Panc1 (cell line): ENCODE data around the gene FRMD4A. TPM values are rescaled to one million over a fixed set of nuclear protein-coding genes. Genes with fewer than 3 reads are reported as not detected.

Experiments used
- ATAC-seq: fragments of 200-7000 bp; cut with Tn5 transposase; 2 replicates; pipeline ENCODE4 v1.9.1; 2020; ENCODE audit warnings: mild to moderate bottlenecking, moderate library complexity
- BruUV-seq: library from RNA; stranded (reverse); fragments of 400-500 nt; replicated peaks from 2 replicates; lab custom pipeline; 2021; lab: Mats Ljungman, UMichigan
- CTCF ChIA-PET: fragments of 300-600 bp; sonication (Branson Sonifier 250); formaldehyde crosslinking; loops from one replicate; lab custom pipeline; 2022; ENCODE audit warnings: antibody characterized with exemption; lab: Charles Lee
- POLR2A ChIA-PET: fragments of 300-600 bp; sonication (Branson Sonifier 250); formaldehyde crosslinking; loops from one replicate; lab custom pipeline; 2022; ENCODE audit warnings: antibody characterized with exemption; lab: Charles Lee
- DNase-seq: peaks from one replicate; pipeline ENCODE4 v3.0.0-alpha.2; 2010; ENCODE audit warnings: low read depth, low spot score
- H3K27ac ChIP-seq: 2 replicates; pipeline ENCODE4 v1.5.1; 2011; ENCODE audit warnings: mild to moderate bottlenecking, low read length, inconsistent platforms
- H3K27me3 ChIP-seq: fragments of 200-500 bp; sonication (Bioruptor generic); 2 replicates; pipeline ENCODE4 v1.6.0; 2014; ENCODE audit warnings: low read length, inconsistent platforms; ENCODE audit not compliant: control insufficient read depth, insufficient read depth
- H3K36me3 ChIP-seq: fragments of 200-500 bp; sonication (Bioruptor generic); 2 replicates; pipeline ENCODE4 v1.5.1; 2014; ENCODE audit warnings: inconsistent platforms, mild to moderate bottlenecking, low read length, moderate library complexity; ENCODE audit not compliant: control insufficient read depth, insufficient read depth
- H3K4me1 ChIP-seq: 2 replicates; pipeline ENCODE4 v1.5.1; 2011; ENCODE audit warnings: inconsistent platforms, mild to moderate bottlenecking, low read length, moderate library complexity; ENCODE audit not compliant: control insufficient read depth, insufficient read depth
- H3K4me3 ChIP-seq, 2 experiments: 2 replicates each; pipeline ENCODE4 v1.5.1; 2011 to 2012; ENCODE audit warnings: low read depth in 2 of 2, low read length in 2 of 2, mild to moderate bottlenecking in 2 of 2, inconsistent platforms in 1 of 2, moderate library complexity in 1 of 2
- H3K9me3 ChIP-seq: fragments of 200-500 bp; sonication (Bioruptor generic); 2 replicates; pipeline ENCODE4 v1.5.1; 2014; ENCODE audit warnings: low read depth, mild to moderate bottlenecking, inconsistent platforms, low read length, moderate library complexity; ENCODE audit not compliant: control insufficient read depth, insufficient read depth
- CTCF ChIP-seq: fragments of 450-650 bp; IDR thresholded peaks from 2 replicates; pipeline ENCODE4 v1.5.1; 2017; ENCODE audit warnings: mild to moderate bottlenecking
- POLR2AphosphoS5 ChIP-seq: IDR thresholded peaks from 2 replicates; pipeline ENCODE4 v1.6.1; 2012; ENCODE audit warnings: mild to moderate bottlenecking, low read depth, low read length, moderate library complexity
- SIN3A ChIP-seq: IDR thresholded peaks from 2 replicates; pipeline ENCODE4 v1.6.1; 2012; ENCODE audit warnings: low read depth, mild to moderate bottlenecking, low read length, moderate library complexity, borderline replicate concordance; ENCODE audit not compliant: insufficient read depth
- TCF7L2 ChIP-seq: IDR thresholded peaks from 2 replicates; pipeline ENCODE4 v1.6.1; 2011; ENCODE audit warnings: mild to moderate bottlenecking, low read depth, low read length, inconsistent platforms
- in situ Hi-C: cut with HindIII; loops from 2 replicates; pipeline ENCODE4 v1.10.0; 2016; ENCODE audit warnings: low sequenced_read_pairs, low pct_unique_long_range_greater_than_20kb
- intact Hi-C: fragments of 100-400 bp; cut with micrococcal nuclease; formaldehyde crosslinking; loops from one replicate; pipeline ENCODE4 v1.10.0; 2022; ENCODE audit not compliant: unreplicated experiment
- total RNA-seq: library from RNA; stranded (reverse); gene quantifications from one replicate; pipeline ENCODE4 v1.2.1, GENCODE V29; 2021; ENCODE audit not compliant: unreplicated experiment
- TF ChIP-seq, protein P1 (sequence below), 2 experiments: IDR thresholded peaks; 2 replicates each; pipeline ENCODE4 v1.6.1; 2011 to 2012; ENCODE audit warnings: low read depth in 2 of 2, control low read depth in 1 of 2, low read length in 1 of 2, mild to moderate bottlenecking in 1 of 2, moderate library complexity in 1 of 2; ENCODE audit not compliant: insufficient read depth in 1 of 2

FRMD4A gene
- total RNA-seq, 1 experiment from 2014 or later = 7.1 TPM

GRCh38 chr10:14017467-14017866, 313.3 kb downstream of the FRMD4A start:
- Histone ChIP-seq H3K4me1 (no peaks in the 10 kb centered on the region), H3K27me3 (no peaks in the 10 kb centered on the region), H3K4me3 (no peak overlapping the region), H3K27ac (no peak overlapping the region), H3K36me3 (no peaks in the 10 kb centered on the region), H3K9me3 (no peaks in the 10 kb centered on the region)
- ATAC-seq = no peak
- intact Hi-C loops (no loop called here), in situ Hi-C loops (no loop called here)
- BruUV-seq = no TSS peak
- CTCF ChIA-PET = no interaction called here
- TF ChIP-seq CTCF = no peak
- no peak for TF ChIP-seq SIN3A
- no peak for TF ChIP-seq POLR2AphosphoS5
- no peak for TF ChIP-seq TCF7L2
- TF ChIP-seq, protein P1, sequence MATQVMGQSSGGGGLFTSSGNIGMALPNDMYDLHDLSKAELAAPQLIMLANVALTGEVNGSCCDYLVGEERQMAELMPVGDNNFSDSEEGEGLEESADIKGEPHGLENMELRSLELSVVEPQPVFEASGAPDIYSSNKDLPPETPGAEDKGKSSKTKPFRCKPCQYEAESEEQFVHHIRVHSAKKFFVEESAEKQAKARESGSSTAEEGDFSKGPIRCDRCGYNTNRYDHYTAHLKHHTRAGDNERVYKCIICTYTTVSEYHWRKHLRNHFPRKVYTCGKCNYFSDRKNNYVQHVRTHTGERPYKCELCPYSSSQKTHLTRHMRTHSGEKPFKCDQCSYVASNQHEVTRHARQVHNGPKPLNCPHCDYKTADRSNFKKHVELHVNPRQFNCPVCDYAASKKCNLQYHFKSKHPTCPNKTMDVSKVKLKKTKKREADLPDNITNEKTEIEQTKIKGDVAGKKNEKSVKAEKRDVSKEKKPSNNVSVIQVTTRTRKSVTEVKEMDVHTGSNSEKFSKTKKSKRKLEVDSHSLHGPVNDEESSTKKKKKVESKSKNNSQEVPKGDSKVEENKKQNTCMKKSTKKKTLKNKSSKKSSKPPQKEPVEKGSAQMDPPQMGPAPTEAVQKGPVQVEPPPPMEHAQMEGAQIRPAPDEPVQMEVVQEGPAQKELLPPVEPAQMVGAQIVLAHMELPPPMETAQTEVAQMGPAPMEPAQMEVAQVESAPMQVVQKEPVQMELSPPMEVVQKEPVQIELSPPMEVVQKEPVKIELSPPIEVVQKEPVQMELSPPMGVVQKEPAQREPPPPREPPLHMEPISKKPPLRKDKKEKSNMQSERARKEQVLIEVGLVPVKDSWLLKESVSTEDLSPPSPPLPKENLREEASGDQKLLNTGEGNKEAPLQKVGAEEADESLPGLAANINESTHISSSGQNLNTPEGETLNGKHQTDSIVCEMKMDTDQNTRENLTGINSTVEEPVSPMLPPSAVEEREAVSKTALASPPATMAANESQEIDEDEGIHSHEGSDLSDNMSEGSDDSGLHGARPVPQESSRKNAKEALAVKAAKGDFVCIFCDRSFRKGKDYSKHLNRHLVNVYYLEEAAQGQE (IDR thresholded peaks at IDR 0.05; ENCODE audit: insufficient read depth in 1 of 2, low read depth in 2 of 2, low read length in 1 of 2) = no peak
- POLR2A ChIA-PET = no interaction called here
- DNase-seq = no peak

- Histone ChIP-seq H3K27me3 (no peaks in the 10 kb centered on the region), H3K27ac (no peak overlapping the region), H3K4me3 (no peak overlapping the region), H3K36me3 (no peaks in the 10 kb centered on the region), H3K9me3 (no peaks in the 10 kb centered on the region), H3K4me1 (no peaks in the 10 kb centered on the region)
- no TSS peak for BruUV-seq
- ChIA-PET CTCF (no interaction called here), POLR2A (no interaction called here)
- intact Hi-C loops = no loop called here
- ATAC-seq = no peak
- in situ Hi-C loops = no loop called here
- DNase-seq = no peak
- TF ChIP-seq, protein P1 (IDR thresholded peaks at IDR 0.05; ENCODE audit: insufficient read depth in 1 of 2, low read depth in 2 of 2, low read length in 1 of 2) = no peak
- TF ChIP-seq TCF7L2 (no peak), CTCF (no peak), POLR2AphosphoS5 (no peak), SIN3A (no peak)
These were observed 313.8 kb downstream of the FRMD4A start for GRCh38 chr10:14016931-14017333.
